ENCODE data around the gene EFCAB7. TPM values are rescaled to one million over a fixed set of nuclear protein-coding genes. Genes with fewer than 3 reads are reported as not detected.

Gene EFCAB7
- total and polyA plus RNA-seq, 2 of the 8 experiments (the other 6 are each of a cell fraction or from before 2014, with no cell fraction given): 1.1 to 3.1 TPM

- H2BK20ac ChIP-seq (ENCODE audit: low read length): no peak overlapping the region
- POLR2A ChIA-PET (ENCODE audit: partially characterized antibody): no interaction called here
- TF ChIP-seq USF2 (IDR thresholded peaks at IDR 0.05; ENCODE audit: low read length): no peak
- TF ChIP-seq, protein P1, sequence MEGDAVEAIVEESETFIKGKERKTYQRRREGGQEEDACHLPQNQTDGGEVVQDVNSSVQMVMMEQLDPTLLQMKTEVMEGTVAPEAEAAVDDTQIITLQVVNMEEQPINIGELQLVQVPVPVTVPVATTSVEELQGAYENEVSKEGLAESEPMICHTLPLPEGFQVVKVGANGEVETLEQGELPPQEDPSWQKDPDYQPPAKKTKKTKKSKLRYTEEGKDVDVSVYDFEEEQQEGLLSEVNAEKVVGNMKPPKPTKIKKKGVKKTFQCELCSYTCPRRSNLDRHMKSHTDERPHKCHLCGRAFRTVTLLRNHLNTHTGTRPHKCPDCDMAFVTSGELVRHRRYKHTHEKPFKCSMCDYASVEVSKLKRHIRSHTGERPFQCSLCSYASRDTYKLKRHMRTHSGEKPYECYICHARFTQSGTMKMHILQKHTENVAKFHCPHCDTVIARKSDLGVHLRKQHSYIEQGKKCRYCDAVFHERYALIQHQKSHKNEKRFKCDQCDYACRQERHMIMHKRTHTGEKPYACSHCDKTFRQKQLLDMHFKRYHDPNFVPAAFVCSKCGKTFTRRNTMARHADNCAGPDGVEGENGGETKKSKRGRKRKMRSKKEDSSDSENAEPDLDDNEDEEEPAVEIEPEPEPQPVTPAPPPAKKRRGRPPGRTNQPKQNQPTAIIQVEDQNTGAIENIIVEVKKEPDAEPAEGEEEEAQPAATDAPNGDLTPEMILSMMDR (IDR thresholded peaks at IDR 0.05; ENCODE audit: control extremely low read depth in 1 of 3, insufficient read depth in 1 of 3, low read depth in 1 of 3, low read length in 3 of 3): peak; percentile 12 to 71 (median 71)
- peak; percentile 64 to 76 for TF ChIP-seq RAD21 (IDR thresholded peaks at IDR 0.05 in 1 of 2, conservative IDR thresholded peaks at IDR 0.05 in 1 of 2; ENCODE audit: low read depth in 2 of 2, low read length in 2 of 2)
- no peak for TF ChIP-seq YY1 (IDR thresholded peaks at IDR 0.05; ENCODE audit: low read depth, low read length)
- TF ChIP-seq, protein P2, sequence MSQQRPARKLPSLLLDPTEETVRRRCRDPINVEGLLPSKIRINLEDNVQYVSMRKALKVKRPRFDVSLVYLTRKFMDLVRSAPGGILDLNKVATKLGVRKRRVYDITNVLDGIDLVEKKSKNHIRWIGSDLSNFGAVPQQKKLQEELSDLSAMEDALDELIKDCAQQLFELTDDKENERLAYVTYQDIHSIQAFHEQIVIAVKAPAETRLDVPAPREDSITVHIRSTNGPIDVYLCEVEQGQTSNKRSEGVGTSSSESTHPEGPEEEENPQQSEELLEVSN (IDR thresholded peaks at IDR 0.05): no peak
- H2BK12ac ChIP-seq (ENCODE audit: low read depth, low read length): no peak overlapping the region
- no peak overlapping the region; a peak in 1 of 4 replicates for H3K4me2 ChIP-seq (ENCODE audit: insufficient read depth in 1 of 2, low read depth in 2 of 2, low read length in 2 of 2)
- H3K23ac ChIP-seq (ENCODE audit: insufficient read length): no peak overlapping the region
- peak in 1 of 2 experiments; percentile 72 for DNase-seq (ENCODE audit: low read depth in 1 of 2, low spot score in 2 of 2)
- H4K8ac ChIP-seq (ENCODE audit: extremely low read depth, insufficient read depth, low read length): no peak overlapping the region
- H3K27ac ChIP-seq (ENCODE audit: low read depth, low read length): no peak overlapping the region
- no peak overlapping the region for H2BK15ac ChIP-seq (ENCODE audit: low read length)
- H3K79me2 ChIP-seq (ENCODE audit: control insufficient read depth in 1 of 2, insufficient read depth in 2 of 2, low read length in 2 of 2): no peaks in the 10 kb centered on the region
- no peaks in the 10 kb centered on the region for H3K23me2 ChIP-seq (ENCODE audit: low read depth, low read length)
- CTCF ChIA-PET (ENCODE audit: partially characterized antibody): interaction anchor here (0.7 to 11.7 kb wide), 18 partner anchors 8 to 551 kb away, joined by 3 to 153 read pairs (median 4); partner anchors contain the start of gene PGM1
- no peak overlapping the region for H2AK5ac ChIP-seq (ENCODE audit: low read depth, low read length)
- H2BK5ac ChIP-seq (ENCODE audit: low read depth, low read length): no peak overlapping the region
- no peak overlapping the region for H3K4me3 ChIP-seq (ENCODE audit: extremely low read depth in 1 of 4, insufficient read depth in 2 of 4, low read depth in 3 of 4, low read length in 4 of 4)
- H3K9me3 ChIP-seq (ENCODE audit: insufficient read depth in 2 of 2, low read depth in 1 of 2, low read length in 1 of 2): no peaks in the 10 kb centered on the region
- H3K14ac ChIP-seq (ENCODE audit: insufficient read length): no peak overlapping the region
- FAIRE-seq: peak; percentile 82
- H3K4ac ChIP-seq (replicated peaks; ENCODE audit: insufficient read length, low read depth, low read length): no peak overlapping the region
- H4K91ac ChIP-seq (replicated peaks; ENCODE audit: insufficient read length, low read length): no peak overlapping the region
- no peak overlapping the region for H2BK120ac ChIP-seq (replicated peaks; ENCODE audit: low read depth, low read length)
- no peak overlapping the region for H3K18ac ChIP-seq (ENCODE audit: extremely low read depth, low read length)
- no peaks in the 10 kb centered on the region for H4K20me1 ChIP-seq (replicated peaks in 1 of 2; ENCODE audit: control insufficient read depth in 1 of 2, insufficient read depth in 2 of 2, low read length in 2 of 2)
- H4K5ac ChIP-seq (ENCODE audit: insufficient read length, low read depth, low read length): peak overlapping the region; percentile 47
- H3K79me1 ChIP-seq (ENCODE audit: low read depth, low read length): no peaks in the 10 kb centered on the region
- no peak overlapping the region for H3K9ac ChIP-seq (replicated peaks in 1 of 4; ENCODE audit: extremely low read depth in 1 of 4, low read depth in 3 of 4, low read length in 3 of 4)
- 0 out of 2 replicates have a peak overlapping the region, but pooled peaks have one; percentile 54 for H2AFZ ChIP-seq (ENCODE audit: low read length)
- WGBS, 2 experiments (ENCODE audit: extremely low coverage in 1 of 2, insufficient coverage in 1 of 2, insufficient read length in 1 of 2, insufficient replicate concordance in 2 of 2, low coverage in 1 of 2, low lambda C conversion rate in 2 of 2, missing lambda C conversion rate in 1 of 2): 58% methylated on average over 6 of the region's 6 CpGs; no CpG with 5 or more reads in 1 of the 2 experiments
- no peaks in the 10 kb centered on the region for H3K27me3 ChIP-seq (replicated peaks in 1 of 4; ENCODE audit: control insufficient read depth in 3 of 4, extremely low read depth in 1 of 4, insufficient read depth in 3 of 4, low read length in 3 of 4)
- H3K56ac ChIP-seq (replicated peaks; ENCODE audit: insufficient read length, low read depth, low read length): no peak overlapping the region
- H3K36me3 ChIP-seq (ENCODE audit: control insufficient read depth in 2 of 4, insufficient read depth in 4 of 4, low read length in 3 of 4): no peaks in the 10 kb centered on the region
- peaks cover 0 to 4% (median 0%) of the 10 kb centered on the region in 4 experiments; a peak in 1 of 7 replicates for H3K4me1 ChIP-seq (replicated peaks in 1 of 4; ENCODE audit: control insufficient read depth in 3 of 4, insufficient read depth in 4 of 4, low read length in 3 of 4)
Measured at GRCh38 chr1:63557365-63557987, 34.2 kb downstream of the EFCAB7 start.

Data from H1 (cell line).